Mesenchymal stem cell (in vitro differentiated cells and primary cell): ENCODE measurements around the gene TRIP11.

Source experiments
- DNase-seq: peaks from one replicate; pipeline ENCODE4 v3.0.0-alpha.2; 2013
- H2AFZ ChIP-seq: one replicate; pipeline ENCODE4 v1.6.1; 2013; ENCODE audit warnings: low read depth, mild to moderate bottlenecking, control low read depth, inconsistent platforms, low read length, moderate library complexity
- H2AK5ac ChIP-seq: 2 replicates; pipeline ENCODE4 v1.6.1; 2013; ENCODE audit warnings: low read length, moderate library complexity, mild to moderate bottlenecking, inconsistent platforms; ENCODE audit not compliant: severe bottlenecking
- H2BK120ac ChIP-seq: one replicate; pipeline ENCODE4 v1.6.1; 2013; ENCODE audit warnings: low read depth, mild to moderate bottlenecking, inconsistent platforms, low read length, moderate library complexity
- H2BK12ac ChIP-seq, 2 experiments: one replicate each; pipeline ENCODE4 v1.6.1; 2013; ENCODE audit warnings: inconsistent platforms in 2 of 2, low read length in 2 of 2, mild to moderate bottlenecking in 2 of 2, moderate library complexity in 2 of 2, control low read depth in 1 of 2
- H2BK15ac ChIP-seq: one replicate; pipeline ENCODE4 v1.6.1; 2013; ENCODE audit warnings: mild to moderate bottlenecking, low read depth, inconsistent platforms; ENCODE audit not compliant: poor library complexity, severe bottlenecking
- H2BK5ac ChIP-seq: 2 replicates; pipeline ENCODE4 v1.6.1; 2013; ENCODE audit warnings: low read depth, mild to moderate bottlenecking, low read length, control low read depth, inconsistent platforms; ENCODE audit not compliant: poor library complexity, severe bottlenecking
- H3K14ac ChIP-seq, 2 experiments: one replicate each; pipeline ENCODE4 v1.6.1; 2013; ENCODE audit warnings: inconsistent platforms in 2 of 2, low read length in 2 of 2, control low read depth in 1 of 2, mild to moderate bottlenecking in 1 of 2, moderate library complexity in 1 of 2
- H3K18ac ChIP-seq, 2 experiments: one replicate each; pipeline ENCODE4 v1.6.1; 2013; ENCODE audit warnings: inconsistent platforms in 2 of 2, low read length in 2 of 2, control low read depth in 1 of 2, low read depth in 1 of 2, mild to moderate bottlenecking in 1 of 2
- H3K23ac ChIP-seq, 2 experiments: one replicate each; pipeline ENCODE4 v1.6.1; 2013; ENCODE audit warnings: inconsistent platforms in 2 of 2, low read length in 2 of 2, mild to moderate bottlenecking in 2 of 2, moderate library complexity in 2 of 2, control low read depth in 1 of 2
- H3K27ac ChIP-seq: 2 replicates; pipeline ENCODE4 v1.5.1; 2013; ENCODE audit warnings: mild to moderate bottlenecking, moderate library complexity, low read length, control low read depth, inconsistent platforms; ENCODE audit not compliant: poor library complexity, severe bottlenecking
- H3K27me3 ChIP-seq, 2 experiments: 2 replicates each; pipeline versions ENCODE4 v1.6.1 to v1.7.0; 2013; ENCODE audit warnings: low read length in 2 of 2, mild to moderate bottlenecking in 2 of 2, moderate library complexity in 2 of 2, control low read depth in 1 of 2, inconsistent platforms in 1 of 2; ENCODE audit not compliant: control insufficient read depth in 1 of 2, insufficient read depth in 1 of 2
- H3K36me3 ChIP-seq, 2 experiments: 2 replicates each; pipeline versions ENCODE4 v1.6.1 to v1.7.0; 2013; ENCODE audit warnings: low read length in 2 of 2, control low read depth in 1 of 2, inconsistent platforms in 1 of 2, low read depth in 1 of 2, mild to moderate bottlenecking in 1 of 2; ENCODE audit not compliant: insufficient read depth in 2 of 2, control insufficient read depth in 1 of 2
- H3K4ac ChIP-seq, 2 experiments: one replicate each; pipeline ENCODE4 v1.6.1; 2013; ENCODE audit warnings: inconsistent platforms in 2 of 2, low read length in 2 of 2, mild to moderate bottlenecking in 2 of 2, moderate library complexity in 2 of 2, control low read depth in 1 of 2, low read depth in 1 of 2
- H3K4me1 ChIP-seq: 2 replicates; pipeline ENCODE4 v1.6.1; 2013; ENCODE audit warnings: low read depth, low read length, control low read depth; ENCODE audit not compliant: control insufficient read depth, insufficient read depth
- H3K4me2 ChIP-seq: 2 replicates; pipeline ENCODE4 v1.6.1; 2013; ENCODE audit warnings: low read length, mild to moderate bottlenecking, inconsistent platforms; ENCODE audit not compliant: poor library complexity, severe bottlenecking
- H3K4me3 ChIP-seq, 2 experiments: 2 replicates each; pipeline versions ENCODE4 v1.5.1 to v1.7.0; 2013; ENCODE audit warnings: low read length in 2 of 2, mild to moderate bottlenecking in 2 of 2, control low read depth in 1 of 2, low read depth in 1 of 2; ENCODE audit not compliant: insufficient read depth in 1 of 2
- H3K79me1 ChIP-seq: replicated peaks from 2 replicates; pipeline ENCODE4 v1.6.1; 2013; ENCODE audit warnings: mild to moderate bottlenecking, control low read depth, low read length, inconsistent platforms; ENCODE audit not compliant: poor library complexity, severe bottlenecking
- H3K9ac ChIP-seq: 2 replicates; pipeline ENCODE4 v1.7.0; 2013; ENCODE audit warnings: mild to moderate bottlenecking, low read length, moderate library complexity
- H3K9me3 ChIP-seq: 2 replicates; pipeline ENCODE4 v1.7.0; 2013; ENCODE audit warnings: mild to moderate bottlenecking, low read length; ENCODE audit not compliant: control insufficient read depth
- H4K8ac ChIP-seq: one replicate; pipeline ENCODE4 v1.6.1; 2013; ENCODE audit warnings: inconsistent platforms, mild to moderate bottlenecking, low read length, moderate library complexity
- H4K91ac ChIP-seq: one replicate; pipeline ENCODE4 v1.6.1; 2013; ENCODE audit warnings: mild to moderate bottlenecking, low read length, inconsistent platforms
- whole genome bisulfite sequencing: methylation state at CpG from one replicate; pipeline ENCODE4 v1.1.7; 2013; ENCODE audit warnings: mixed read lengths; 5-methylcytosine and 5-hydroxymethylcytosine counted together

Gene TRIP11

DNA sequence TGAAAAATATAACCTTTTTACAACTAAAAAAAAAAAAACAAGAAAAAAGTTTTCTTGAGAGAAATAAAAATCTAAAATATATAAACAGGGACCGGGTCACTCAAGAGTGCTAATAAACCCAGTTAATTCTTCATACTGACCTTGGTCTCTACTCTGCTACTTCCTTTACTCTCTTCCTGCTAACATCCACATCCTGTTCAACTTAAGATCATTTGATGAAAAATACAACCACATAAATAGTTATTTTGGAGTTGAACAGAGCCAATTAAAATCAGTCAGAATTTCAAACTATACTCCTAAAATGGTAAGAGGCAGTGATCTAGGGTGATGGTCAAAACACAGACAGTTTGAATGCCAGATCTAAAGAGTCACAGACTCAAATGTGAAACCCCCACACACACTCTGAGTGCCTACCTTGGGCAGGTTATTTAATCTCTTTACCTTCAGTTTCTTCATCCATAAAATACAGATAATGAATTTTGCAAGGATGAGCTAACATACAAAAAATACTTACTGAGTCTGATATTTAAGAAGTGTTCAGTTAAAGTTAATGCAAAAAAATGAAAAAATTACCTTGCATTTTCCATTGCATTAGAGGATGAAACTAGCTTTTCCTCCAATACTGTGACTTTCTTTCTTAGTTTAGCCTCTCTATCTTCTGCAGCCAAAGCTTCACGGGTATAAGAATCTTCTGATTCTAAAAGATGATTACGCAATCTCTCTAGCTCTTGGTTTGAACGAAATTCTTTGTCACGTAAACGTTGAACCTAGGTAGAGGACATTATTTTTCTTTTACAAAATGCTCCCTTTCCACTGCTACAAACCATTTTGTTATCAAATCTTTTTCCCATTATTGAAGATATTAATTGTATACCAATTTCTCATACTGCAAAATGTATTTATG, 40.9 kb downstream of the TRIP11 start:
- no peak overlapping the region for H2BK12ac ChIP-seq
- no peak overlapping the region for H2BK15ac ChIP-seq
- H2AK5ac ChIP-seq = no peak overlapping the region
- no peak overlapping the region for H3K27ac ChIP-seq
- no peak overlapping the region for H3K18ac ChIP-seq
- no peak overlapping the region for H3K14ac ChIP-seq
- no peak overlapping the region for H4K91ac ChIP-seq
- H3K27me3 ChIP-seq = no peaks in the 10 kb centered on the region
- H2AFZ ChIP-seq = no peak overlapping the region
- peaks cover 3% of the 10 kb centered on the region for H3K79me1 ChIP-seq
- H3K23ac ChIP-seq = no peak overlapping the region
- no peak overlapping the region for H3K4ac ChIP-seq
- H3K4me2 ChIP-seq = no peak overlapping the region
- DNase-seq = no peak
- no peaks in the 10 kb centered on the region for H3K4me1 ChIP-seq
- H4K8ac ChIP-seq = no peak overlapping the region
- no peaks in the 10 kb centered on the region for H3K9me3 ChIP-seq
- no peak overlapping the region for H3K4me3 ChIP-seq
- WGBS = 92% methylated on average over 6 of the region's 6 CpGs
- no peak overlapping the region for H2BK120ac ChIP-seq
- H3K36me3 ChIP-seq = peaks cover 0 to 50% of the 10 kb centered on the region in 2 experiments
- no peak overlapping the region for H3K9ac ChIP-seq
- H2BK5ac ChIP-seq = no peak overlapping the region

DNA sequence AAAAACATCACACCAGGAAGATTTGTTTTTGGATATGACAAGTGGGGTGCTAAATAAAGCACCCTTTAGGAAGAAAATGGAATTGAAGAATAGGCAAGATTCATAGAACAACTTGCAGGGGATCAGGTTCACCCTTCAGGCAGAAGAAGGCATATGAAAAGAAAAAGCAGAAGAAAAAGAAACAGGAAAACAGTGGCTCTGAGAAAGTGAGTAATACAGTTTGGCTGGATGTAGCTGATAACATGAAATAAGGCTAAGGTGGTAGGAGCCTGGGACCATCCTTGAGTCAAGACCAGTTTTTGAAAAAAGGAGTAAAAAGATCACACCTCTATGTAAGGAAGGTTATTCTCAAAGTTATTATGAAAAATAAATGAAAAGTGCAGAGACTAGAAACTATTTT, 42.4 kb downstream of the TRIP11 start:
- H4K91ac ChIP-seq = no peak overlapping the region
- H3K4me2 ChIP-seq = no peak overlapping the region
- no peak overlapping the region for H2BK12ac ChIP-seq
- H2BK120ac ChIP-seq = no peak overlapping the region
- H3K27me3 ChIP-seq = no peaks in the 10 kb centered on the region
- no peaks in the 10 kb centered on the region for H3K9me3 ChIP-seq
- no peaks in the 10 kb centered on the region for H3K4me1 ChIP-seq
- H3K14ac ChIP-seq = no peak overlapping the region
- peaks cover 3% of the 10 kb centered on the region for H3K79me1 ChIP-seq
- peak; percentile 12 for DNase-seq
- no peak overlapping the region for H3K4ac ChIP-seq
- no peak overlapping the region for H2AFZ ChIP-seq
- no peak overlapping the region for H4K8ac ChIP-seq
- no peak overlapping the region for H3K4me3 ChIP-seq
- H3K23ac ChIP-seq = no peak overlapping the region
- H3K9ac ChIP-seq = peak overlapping the region; percentile 57
- H3K27ac ChIP-seq = peak overlapping the region; percentile 87
- H3K36me3 ChIP-seq = peaks cover 3 to 50% of the 10 kb centered on the region in 2 experiments
- no peak overlapping the region for H2BK15ac ChIP-seq
- no peak overlapping the region for H2AK5ac ChIP-seq
- no peak overlapping the region for H3K18ac ChIP-seq
- H2BK5ac ChIP-seq = no peak overlapping the region

DNA sequence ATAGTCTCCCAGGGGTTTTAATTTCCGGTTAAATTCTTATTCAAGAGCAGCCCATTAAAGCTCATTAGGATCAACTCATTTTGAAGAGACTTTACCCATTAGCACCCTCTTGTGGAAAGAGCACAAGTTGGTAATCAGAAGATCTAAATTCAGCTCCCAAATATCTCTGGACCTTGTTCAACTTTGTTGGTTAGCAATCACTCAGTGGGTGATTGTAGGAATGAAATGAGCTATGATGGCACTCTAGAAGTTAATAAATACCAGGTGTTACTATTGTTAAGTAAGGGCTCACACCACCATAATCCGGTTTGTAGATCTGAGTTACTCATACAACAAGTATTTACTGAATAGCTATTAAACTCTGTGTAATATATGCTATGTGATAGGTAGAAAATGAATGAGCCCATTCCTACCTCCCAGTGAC, 42.9 kb downstream of the TRIP11 start:
- Histone ChIP-seq H3K4me3 (no peak overlapping the region), H3K4me2 (no peak overlapping the region), H2BK15ac (no peak overlapping the region), H2BK5ac (no peak overlapping the region), H3K79me1 (peaks cover 3% of the 10 kb centered on the region), H3K14ac (no peak overlapping the region), H3K4ac (no peak overlapping the region), H2BK12ac (no peak overlapping the region), H3K18ac (no peak overlapping the region), H3K27me3 (no peaks in the 10 kb centered on the region), H4K8ac (no peak overlapping the region), H3K36me3 (peaks cover 3 to 55% of the 10 kb centered on the region in 2 experiments), H2BK120ac (no peak overlapping the region), H4K91ac (no peak overlapping the region), H2AK5ac (no peak overlapping the region), H3K4me1 (no peaks in the 10 kb centered on the region), H3K9ac (peak overlapping the region; percentile 57), H3K27ac (peak overlapping the region; percentile 87), H3K9me3 (no peaks in the 10 kb centered on the region), H3K23ac (no peak overlapping the region), H2AFZ (no peak overlapping the region)
- peak; percentile 67 for DNase-seq
- 100% methylated on average over 1 of the region's 2 CpGs for WGBS

DNA sequence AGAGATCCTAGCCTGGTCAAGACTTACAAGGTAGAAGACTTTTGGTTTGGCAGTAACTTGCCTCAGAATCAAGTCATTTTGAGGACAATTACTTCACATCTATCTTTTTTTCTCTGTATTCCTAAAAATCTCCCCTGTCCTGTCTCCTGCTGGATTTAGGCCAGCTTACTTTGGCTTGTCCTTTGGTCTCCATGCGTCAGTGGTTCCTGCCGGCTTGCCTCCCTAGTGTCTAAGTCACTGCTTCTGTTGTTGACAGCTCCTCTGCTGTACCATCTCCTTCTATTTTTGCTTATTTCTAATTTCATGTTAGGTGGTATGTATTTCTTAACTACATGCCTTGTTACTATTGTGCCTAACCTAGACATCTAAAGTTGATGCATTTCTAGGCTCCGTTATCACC, 52.7 kb downstream of the TRIP11 start:
- Histone ChIP-seq H4K91ac (no peak overlapping the region), H3K9me3 (no peaks in the 10 kb centered on the region), H3K27me3 (no peaks in the 10 kb centered on the region), H2BK120ac (no peak overlapping the region), H2AK5ac (no peak overlapping the region), H3K36me3 (peaks cover 11 to 70% of the 10 kb centered on the region in 2 experiments), H3K4me3 (no peak overlapping the region), H2AFZ (no peak overlapping the region), H3K79me1 (peaks cover 20% of the 10 kb centered on the region), H3K4me1 (no peaks in the 10 kb centered on the region), H2BK5ac (no peak overlapping the region), H4K8ac (no peak overlapping the region), H3K14ac (no peak overlapping the region), H3K18ac (no peak overlapping the region), H3K4me2 (no peak overlapping the region), H3K23ac (no peak overlapping the region), H3K27ac (no peak overlapping the region), H2BK15ac (no peak overlapping the region), H2BK12ac (no peak overlapping the region), H3K4ac (no peak overlapping the region), H3K9ac (no peak overlapping the region)
- DNase-seq = no peak
- 92% methylated on average over 2 of the region's 3 CpGs for WGBS
